Fibroblast of upper back skin (primary cell): ENCODE results near the gene ECM2.

Source experiments
- DNase-seq: peaks from one replicate; pipeline ENCODE4 v3.0.0-alpha.2; 2013

The ECM2 gene

GRCh38 chr9:92463387-92463786 is 72.4 kb downstream of the ECM2 start:
- DNase-seq, result no peak

GRCh38 chr9:92457576-92457975 is 78.2 kb downstream of the ECM2 start:
- no peak for DNase-seq

GRCh38 chr9:92455217-92455616 is 80.6 kb downstream of the ECM2 start:
- no peak for DNase-seq

GRCh38 chr9:92446536-92446935 is 89.3 kb downstream of the ECM2 start:
- peak; percentile 20 for DNase-seq
